Hepatocyte (in vitro differentiated cells): Measurements from ENCODE around the gene SLC22A12. TPM values are rescaled to one million over a fixed set of nuclear protein-coding genes. Genes with fewer than 3 reads are reported as not detected.
A peak's percentile ranks its signal among the peaks of the same experiment; 100 is the strongest.

ENCODE experiments used
- DNase-seq: peaks from one replicate; pipeline ENCODE4 v3.0.0-alpha.2; 2016; ENCODE audit warnings: low spot score
- H2AFZ ChIP-seq: fragments of 200-600 bp; sonication (generic); 2 replicates; pipeline ENCODE4 v1.6.0; 2016; ENCODE audit warnings: antibody characterized with exemption, mild to moderate bottlenecking
- H3K27ac ChIP-seq: fragments of 200-600 bp; sonication (generic); 2 replicates; pipeline ENCODE4 v1.5.1; 2016; ENCODE audit warnings: mild to moderate bottlenecking
- H3K27me3 ChIP-seq: fragments of 200-600 bp; sonication (generic); 2 replicates; pipeline ENCODE4 v1.6.1; 2016
- H3K36me3 ChIP-seq: fragments of 200-600 bp; sonication (generic); replicated peaks from 2 replicates; pipeline ENCODE4 v1.5.1; 2016; ENCODE audit warnings: low read depth; ENCODE audit not compliant: insufficient read depth
- H3K4me1 ChIP-seq: fragments of 200-600 bp; sonication (generic); 2 replicates; pipeline ENCODE4 v1.5.1; 2016; ENCODE audit warnings: mild to moderate bottlenecking, moderate library complexity; ENCODE audit not compliant: insufficient read depth
- H3K4me2 ChIP-seq: fragments of 200-600 bp; sonication (generic); 2 replicates; pipeline ENCODE4 v1.6.0; 2016
- H3K4me3 ChIP-seq: fragments of 200-600 bp; sonication (generic); 2 replicates; pipeline ENCODE4 v1.5.1; 2016; ENCODE audit warnings: mild to moderate bottlenecking
- H3K79me2 ChIP-seq: fragments of 200-600 bp; sonication (generic); 2 replicates; pipeline ENCODE4 v1.6.0; 2017; ENCODE audit warnings: mild to moderate bottlenecking
- H3K9me2 ChIP-seq: fragments of 200-600 bp; sonication (generic); replicated peaks from 2 replicates; pipeline ENCODE4 v1.6.0; 2017; ENCODE audit warnings: mild to moderate bottlenecking; ENCODE audit not compliant: insufficient read depth
- H3K9me3 ChIP-seq: fragments of 200-600 bp; sonication (generic); 2 replicates; pipeline ENCODE4 v1.5.1; 2016; ENCODE audit warnings: low read depth, mild to moderate bottlenecking
- H4K20me1 ChIP-seq: fragments of 200-600 bp; sonication (generic); 2 replicates; pipeline ENCODE4 v1.6.0; 2016; ENCODE audit warnings: mild to moderate bottlenecking; ENCODE audit not compliant: insufficient read depth, poor library complexity, severe bottlenecking
- CTCF ChIP-seq: fragments of 200-600 bp; sonication (generic); IDR thresholded peaks from 2 replicates; pipeline ENCODE4 v1.5.1; 2016; ENCODE audit warnings: antibody characterized with exemption, mild to moderate bottlenecking; ENCODE audit not compliant: poor library complexity
- EZH2 ChIP-seq: fragments of 200-600 bp; sonication (generic); IDR thresholded peaks from 2 replicates; pipeline ENCODE4 v1.6.1; 2016; ENCODE audit warnings: antibody characterized with exemption, mild to moderate bottlenecking, borderline replicate concordance
- EZH2phosphoT487 ChIP-seq: fragments of 200-600 bp; sonication (generic); IDR thresholded peaks from one replicate; pipeline ENCODE4 v1.6.1; 2018; ENCODE audit warnings: antibody characterized with exemption, mild to moderate bottlenecking, low read depth, moderate library complexity; ENCODE audit not compliant: unreplicated experiment, severe bottlenecking
- WGBS: methylation state at CpG from one replicate; pipeline ENCODE4 v1.1.6; 2016; ENCODE audit warnings: low lambda C conversion rate; ENCODE audit errors: missing lambda C conversion rate; 5-methylcytosine and 5-hydroxymethylcytosine counted together
- polyA plus RNA-seq: library from polyadenylated mRNA; unstranded; fragments of >200 nt; fragmentation: Nextera tagmentation; extraction: Ambion mirVana; gene quantifications from 2 replicates; pipeline ENCODE4 v1.2.1, GENCODE V29; 2016
- total RNA-seq: library from RNA; depleted of rRNA; stranded (reverse); fragments of >200 nt; gene quantifications from 2 replicates; pipeline ENCODE4 v1.2.3, GENCODE V29; 2014

SLC22A12 gene
- total and polyA plus RNA-seq, 2 experiments from 2014 or later, result 0.11 TPM; not detected in 1

GRCh38 chr11:64570341-64570740, 20.7 kb upstream of the SLC22A12 start:
- 93% methylated on average over 3 of the region's 3 CpGs for WGBS
- TF ChIP-seq EZH2 (no peak), EZH2phosphoT487 (no peak), CTCF (no peak)
- Histone ChIP-seq H3K4me1 (peaks cover 3% of the 10 kb centered on the region), H3K36me3 (no peaks in the 10 kb centered on the region), H3K4me2 (no peak overlapping the region), H3K27me3 (peaks cover 2% of the 10 kb centered on the region), H4K20me1 (no peaks in the 10 kb centered on the region), H3K27ac (no peak overlapping the region), H3K9me2 (no peaks in the 10 kb centered on the region), H3K9me3 (no peaks in the 10 kb centered on the region), H2AFZ (no peak overlapping the region), H3K79me2 (no peaks in the 10 kb centered on the region), H3K4me3 (no peak overlapping the region)
- DNase-seq, result no peak

- TF ChIP-seq CTCF (no peak), EZH2 (no peak), EZH2phosphoT487 (no peak)
- Histone ChIP-seq H3K4me3 (no peak overlapping the region), H3K9me2 (no peaks in the 10 kb centered on the region), H3K9me3 (no peaks in the 10 kb centered on the region), H3K79me2 (no peaks in the 10 kb centered on the region), H3K4me1 (peaks cover 3% of the 10 kb centered on the region), H3K27me3 (peaks cover 2% of the 10 kb centered on the region), H4K20me1 (no peaks in the 10 kb centered on the region), H3K4me2 (no peak overlapping the region), H3K27ac (no peak overlapping the region), H3K36me3 (no peaks in the 10 kb centered on the region), H2AFZ (no peak overlapping the region)
- WGBS, result 97% methylated on average over 9 of the region's 11 CpGs
- no peak for DNase-seq
Observed at GRCh38 chr11:64571050-64571409, 20.0 kb upstream of the SLC22A12 start.

- no peak overlapping the region for H2AFZ ChIP-seq
- WGBS, result 63% methylated on average over 22 of the region's 22 CpGs
Observed at GRCh38 chr11:64571410-64572091, 19.5 kb upstream of the SLC22A12 start.

More at GRCh38 chr11:64571410-64572091, 19.5 kb upstream of the SLC22A12 start:
- DNase-seq, result peak; percentile 76
- no peaks in the 10 kb centered on the region for H3K9me2 ChIP-seq
- peaks cover 3% of the 10 kb centered on the region for H3K4me1 ChIP-seq
- H3K79me2 ChIP-seq, result no peaks in the 10 kb centered on the region
- no peaks in the 10 kb centered on the region for H4K20me1 ChIP-seq
- H3K36me3 ChIP-seq, result no peaks in the 10 kb centered on the region
- H3K27ac ChIP-seq, result no peak overlapping the region
- H3K9me3 ChIP-seq, result no peaks in the 10 kb centered on the region
- no peak overlapping the region for H3K4me3 ChIP-seq
- TF ChIP-seq EZH2, result no peak
- TF ChIP-seq EZH2phosphoT487, result no peak
- TF ChIP-seq CTCF, result no peak
- peaks cover 2% of the 10 kb centered on the region for H3K27me3 ChIP-seq
- no peak overlapping the region for H3K4me2 ChIP-seq
